HEK293 (cell line): ENCODE measurements around the gene EFCAB9.
A peak's percentile ranks its signal among the peaks of the same experiment; 100 is the strongest.

Experiments used
- CTCF ChIA-PET: fragments of 350-600 bp; formaldehyde crosslinking; extraction: SDS; loops from one replicate; lab custom pipeline; 2021; ENCODE audit warnings: antibody characterized with exemption; lab: Yijun Ruan, JAX
- POLR2A ChIA-PET: fragments of 300-600 bp; formaldehyde crosslinking; extraction: SDS; loops from one replicate; lab custom pipeline; 2020; ENCODE audit warnings: antibody characterized with exemption, inconsistent platforms; lab: Yijun Ruan, JAX
- H3K27ac ChIP-seq: fragments of 200-500 bp; sonication (Bioruptor generic); 2 replicates; pipeline ENCODE4 v1.5.1; 2014; ENCODE audit warnings: low read depth, low read length, control low read depth, inconsistent platforms; ENCODE audit errors: extremely low read depth
- H3K36me3 ChIP-seq, 2 experiments: fragments of 200-500 bp in 1 of 2; sonication (Bioruptor generic) in 1 of 2; 1 replicate in 1 of 2; 2 replicates in 1 of 2; pipeline ENCODE4 v1.5.1; 2014 to 2017; ENCODE audit warnings: inconsistent platforms in 2 of 2, low read length in 2 of 2; ENCODE audit not compliant: control insufficient read depth in 2 of 2, insufficient read depth in 1 of 2
- H3K4me1 ChIP-seq: fragments of 200-500 bp; sonication (Bioruptor generic); 2 replicates; pipeline ENCODE4 v1.5.1; 2014; ENCODE audit warnings: mild to moderate bottlenecking, low read length, inconsistent platforms; ENCODE audit not compliant: control insufficient read depth, insufficient read depth
- H3K4me3 ChIP-seq: 2 replicates; pipeline ENCODE4 v1.5.1; 2011; ENCODE audit warnings: low read depth, mild to moderate bottlenecking, control low read depth, low read length, moderate library complexity
- H3K9me3 ChIP-seq: fragments of 200-500 bp; sonication (Bioruptor generic); 2 replicates; pipeline ENCODE4 v1.5.1; 2014; ENCODE audit warnings: low read depth, low read length, inconsistent platforms; ENCODE audit not compliant: control insufficient read depth, insufficient read depth
- MZF1 ChIP-seq: fragments of 450-650 bp; formaldehyde crosslinking; IDR thresholded peaks from 2 replicates; pipeline ENCODE4 v1.5.1; 2017; ENCODE audit warnings: missing biosample characterization, missing genetic modification characterization, borderline replicate concordance
- PRDM1 ChIP-seq: fragments of 450-650 bp; formaldehyde crosslinking; IDR thresholded peaks from 2 replicates; pipeline ENCODE4; 2016; ENCODE audit warnings: missing biosample characterization, missing genetic modification characterization
- YY1 ChIP-seq: fragments of 450-650 bp; formaldehyde crosslinking; IDR thresholded peaks from 2 replicates; pipeline ENCODE4 v1.5.1; 2018; ENCODE audit warnings: missing biosample characterization, missing genetic modification characterization
- ZBTB21 ChIP-seq: fragments of 450-650 bp; formaldehyde crosslinking; IDR thresholded peaks from 2 replicates; pipeline ENCODE4 v1.5.1; 2017; ENCODE audit warnings: missing biosample characterization, missing genetic modification characterization
- ZIC2 ChIP-seq: fragments of 450-650 bp; formaldehyde crosslinking; IDR thresholded peaks from 2 replicates; pipeline ENCODE4 v1.5.1; 2016; ENCODE audit warnings: missing biosample characterization, missing genetic modification characterization
- ZNF223 ChIP-seq: fragments of 450-650 bp; formaldehyde crosslinking; IDR thresholded peaks from 2 replicates; pipeline ENCODE4 v1.5.1; 2016; ENCODE audit warnings: missing biosample characterization, missing genetic modification characterization
- ZNF311 ChIP-seq: fragments of 450-650 bp; formaldehyde crosslinking; IDR thresholded peaks from 2 replicates; pipeline ENCODE4 v1.5.1; 2017; ENCODE audit warnings: missing biosample characterization, missing genetic modification characterization, borderline replicate concordance
- ZNF404 ChIP-seq: fragments of 450-650 bp; formaldehyde crosslinking; IDR thresholded peaks from 2 replicates; pipeline ENCODE4 v1.5.1; 2017; ENCODE audit warnings: missing biosample characterization, missing genetic modification characterization
- ZNF48 ChIP-seq: fragments of 450-650 bp; formaldehyde crosslinking; IDR thresholded peaks from 2 replicates; pipeline ENCODE4 v1.5.1; 2016; ENCODE audit warnings: missing biosample characterization, missing genetic modification characterization
- ZNF560 ChIP-seq: fragments of 450-650 bp; formaldehyde crosslinking; IDR thresholded peaks from 2 replicates; pipeline ENCODE4 v1.5.1; 2017; ENCODE audit warnings: missing biosample characterization, missing genetic modification characterization, borderline replicate concordance
- ZNF571 ChIP-seq: fragments of 450-650 bp; formaldehyde crosslinking; IDR thresholded peaks from 2 replicates; pipeline ENCODE4 v1.5.0; 2017; ENCODE audit warnings: missing biosample characterization, missing genetic modification characterization
- ZNF600 ChIP-seq: fragments of 450-650 bp; formaldehyde crosslinking; IDR thresholded peaks from 2 replicates; pipeline ENCODE4 v1.5.1; 2016; ENCODE audit warnings: missing biosample characterization, missing genetic modification characterization
- ZNF677 ChIP-seq: fragments of 450-650 bp; IDR thresholded peaks from 2 replicates; pipeline ENCODE4 v1.5.0; 2018; ENCODE audit warnings: missing biosample characterization, mild to moderate bottlenecking, missing genetic modification characterization, moderate library complexity
- ZNF701 ChIP-seq: fragments of 450-650 bp; formaldehyde crosslinking; IDR thresholded peaks from 2 replicates; pipeline ENCODE4 v1.5.1; 2016; ENCODE audit warnings: missing biosample characterization, missing genetic modification characterization
- ZNF768 ChIP-seq: fragments of 450-650 bp; formaldehyde crosslinking; IDR thresholded peaks from 2 replicates; pipeline ENCODE4 v1.5.1; 2018; ENCODE audit warnings: missing biosample characterization, mild to moderate bottlenecking, missing genetic modification characterization
- ZSCAN23 ChIP-seq: fragments of 450-650 bp; formaldehyde crosslinking; IDR thresholded peaks from 2 replicates; pipeline ENCODE4 v1.5.1; 2016; ENCODE audit warnings: missing biosample characterization, missing genetic modification characterization
- TF ChIP-seq, protein P1 (sequence below): fragments of 450-650 bp; formaldehyde crosslinking; IDR thresholded peaks from 2 replicates; pipeline ENCODE4 v1.5.1; 2016; ENCODE audit warnings: missing biosample characterization, missing genetic modification characterization
- TF ChIP-seq, protein P2 (sequence below): fragments of 450-650 bp; formaldehyde crosslinking; IDR thresholded peaks from 2 replicates; pipeline ENCODE4 v1.5.1; 2016; ENCODE audit warnings: missing biosample characterization, missing genetic modification characterization
- TF ChIP-seq, protein P3 (sequence below): fragments of 450-650 bp; formaldehyde crosslinking; IDR thresholded peaks from 2 replicates; pipeline ENCODE4 v1.5.1; 2016; ENCODE audit warnings: missing biosample characterization, missing genetic modification characterization

The EFCAB9 gene

DNA sequence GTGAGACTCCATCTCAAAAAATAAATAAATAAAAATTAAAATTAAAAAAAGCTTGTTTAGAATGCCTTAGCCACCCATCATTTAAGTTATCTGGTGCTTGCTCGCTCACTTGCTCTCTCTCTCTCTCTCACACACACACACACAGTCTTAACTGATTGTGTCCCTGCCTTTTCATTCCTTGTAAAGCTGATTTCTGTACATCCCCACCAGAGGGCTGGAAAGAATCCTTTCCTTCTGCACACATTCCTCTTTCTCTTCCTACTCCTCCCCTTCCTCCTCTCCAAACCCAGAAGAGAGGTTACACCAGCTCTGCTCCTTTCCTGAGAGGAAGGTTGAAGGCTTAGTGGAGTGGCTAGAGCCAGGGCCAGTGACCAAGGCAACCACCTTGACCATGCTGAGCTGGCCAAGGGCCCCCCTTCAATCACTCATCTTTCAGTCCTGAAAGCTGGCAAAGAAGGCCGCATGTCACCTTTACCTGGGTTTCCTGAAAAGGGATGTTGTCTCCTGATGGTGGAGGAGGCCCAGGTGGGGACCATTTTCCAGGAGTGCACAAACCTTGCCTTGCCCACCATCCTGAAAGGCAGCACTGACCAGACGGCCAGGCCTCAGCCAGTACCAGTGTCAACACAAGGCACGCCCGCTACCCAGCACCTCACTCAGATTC, 31.5 kb upstream of the EFCAB9 start:
- CTCF ChIA-PET, result interaction anchor here (0.5 to 1.0 kb wide), 2 partner anchors 8 to 12 kb away, joined by 3 to 6 read pairs; no protein-coding TSS in a partner anchor
- POLR2A ChIA-PET, result interaction anchor here (1.2 kb wide), 1 partner anchor 11 kb away, joined by 3 read pairs; no protein-coding TSS in a partner anchor
- no peak overlapping the region for H3K27ac ChIP-seq
- H3K9me3 ChIP-seq, result no peaks in the 10 kb centered on the region
- H3K4me3 ChIP-seq, result no peak overlapping the region
- TF ChIP-seq, protein P1, sequence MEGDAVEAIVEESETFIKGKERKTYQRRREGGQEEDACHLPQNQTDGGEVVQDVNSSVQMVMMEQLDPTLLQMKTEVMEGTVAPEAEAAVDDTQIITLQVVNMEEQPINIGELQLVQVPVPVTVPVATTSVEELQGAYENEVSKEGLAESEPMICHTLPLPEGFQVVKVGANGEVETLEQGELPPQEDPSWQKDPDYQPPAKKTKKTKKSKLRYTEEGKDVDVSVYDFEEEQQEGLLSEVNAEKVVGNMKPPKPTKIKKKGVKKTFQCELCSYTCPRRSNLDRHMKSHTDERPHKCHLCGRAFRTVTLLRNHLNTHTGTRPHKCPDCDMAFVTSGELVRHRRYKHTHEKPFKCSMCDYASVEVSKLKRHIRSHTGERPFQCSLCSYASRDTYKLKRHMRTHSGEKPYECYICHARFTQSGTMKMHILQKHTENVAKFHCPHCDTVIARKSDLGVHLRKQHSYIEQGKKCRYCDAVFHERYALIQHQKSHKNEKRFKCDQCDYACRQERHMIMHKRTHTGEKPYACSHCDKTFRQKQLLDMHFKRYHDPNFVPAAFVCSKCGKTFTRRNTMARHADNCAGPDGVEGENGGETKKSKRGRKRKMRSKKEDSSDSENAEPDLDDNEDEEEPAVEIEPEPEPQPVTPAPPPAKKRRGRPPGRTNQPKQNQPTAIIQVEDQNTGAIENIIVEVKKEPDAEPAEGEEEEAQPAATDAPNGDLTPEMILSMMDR (tag by site-specific recombination), result peak; percentile 32; the same call in 1 of the 2 replicates
- no peak for TF ChIP-seq ZNF404 (tag by site-specific recombination)
- no peak for TF ChIP-seq ZSCAN23 (tag by site-specific recombination)
- no peak for TF ChIP-seq ZNF600
- TF ChIP-seq ZNF571 (tag by site-specific recombination), result no peak
- TF ChIP-seq ZBTB21 (tag by site-specific recombination), result no peak
- no peak for TF ChIP-seq ZNF701 (tag by site-specific recombination)
- no peak for TF ChIP-seq ZNF677
- 0 out of 2 replicates have a peak, but pooled peaks have one; percentile 8 for TF ChIP-seq PRDM1 (tag by site-specific recombination)
- TF ChIP-seq, protein P2, sequence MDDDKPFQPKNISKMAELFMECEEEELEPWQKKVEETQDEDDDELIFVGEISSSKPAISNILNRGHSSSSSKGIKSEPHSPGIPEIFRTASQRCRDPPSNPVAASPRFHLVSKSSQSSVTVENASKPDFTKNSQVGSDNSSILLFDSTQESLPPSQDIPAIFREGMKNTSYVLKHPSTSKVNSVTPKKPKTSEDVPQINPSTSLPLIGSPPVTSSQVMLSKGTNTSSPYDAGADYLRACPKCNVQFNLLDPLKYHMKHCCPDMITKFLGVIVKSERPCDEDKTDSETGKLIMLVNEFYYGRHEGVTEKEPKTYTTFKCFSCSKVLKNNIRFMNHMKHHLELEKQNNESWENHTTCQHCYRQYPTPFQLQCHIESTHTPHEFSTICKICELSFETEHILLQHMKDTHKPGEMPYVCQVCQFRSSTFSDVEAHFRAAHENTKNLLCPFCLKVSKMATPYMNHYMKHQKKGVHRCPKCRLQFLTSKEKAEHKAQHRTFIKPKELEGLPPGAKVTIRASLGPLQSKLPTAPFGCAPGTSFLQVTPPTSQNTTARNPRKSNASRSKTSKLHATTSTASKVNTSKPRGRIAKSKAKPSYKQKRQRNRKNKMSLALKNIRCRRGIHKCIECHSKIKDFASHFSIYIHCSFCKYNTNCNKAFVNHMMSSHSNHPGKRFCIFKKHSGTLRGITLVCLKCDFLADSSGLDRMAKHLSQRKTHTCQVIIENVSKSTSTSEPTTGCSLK, result no peak
- TF ChIP-seq ZNF311, result no peak
- TF ChIP-seq ZNF48 (tag by site-specific recombination), result no peak
- TF ChIP-seq ZNF560 (tag by site-specific recombination), result no peak
- no peak for TF ChIP-seq ZIC2 (tag by site-specific recombination)
- no peak for TF ChIP-seq ZNF223 (tag by site-specific recombination)
- TF ChIP-seq, protein P3, sequence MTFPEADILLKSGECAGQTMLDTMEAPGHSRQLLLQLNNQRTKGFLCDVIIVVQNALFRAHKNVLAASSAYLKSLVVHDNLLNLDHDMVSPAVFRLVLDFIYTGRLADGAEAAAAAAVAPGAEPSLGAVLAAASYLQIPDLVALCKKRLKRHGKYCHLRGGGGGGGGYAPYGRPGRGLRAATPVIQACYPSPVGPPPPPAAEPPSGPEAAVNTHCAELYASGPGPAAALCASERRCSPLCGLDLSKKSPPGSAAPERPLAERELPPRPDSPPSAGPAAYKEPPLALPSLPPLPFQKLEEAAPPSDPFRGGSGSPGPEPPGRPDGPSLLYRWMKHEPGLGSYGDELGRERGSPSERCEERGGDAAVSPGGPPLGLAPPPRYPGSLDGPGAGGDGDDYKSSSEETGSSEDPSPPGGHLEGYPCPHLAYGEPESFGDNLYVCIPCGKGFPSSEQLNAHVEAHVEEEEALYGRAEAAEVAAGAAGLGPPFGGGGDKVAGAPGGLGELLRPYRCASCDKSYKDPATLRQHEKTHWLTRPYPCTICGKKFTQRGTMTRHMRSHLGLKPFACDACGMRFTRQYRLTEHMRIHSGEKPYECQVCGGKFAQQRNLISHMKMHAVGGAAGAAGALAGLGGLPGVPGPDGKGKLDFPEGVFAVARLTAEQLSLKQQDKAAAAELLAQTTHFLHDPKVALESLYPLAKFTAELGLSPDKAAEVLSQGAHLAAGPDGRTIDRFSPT, result no peak
- no peak for TF ChIP-seq YY1 (tag by site-specific recombination)
- TF ChIP-seq, all 188 proteins: peak for 2
- H3K4me1 ChIP-seq, result no peaks in the 10 kb centered on the region
- no peaks in the 10 kb centered on the region for H3K36me3 ChIP-seq

DNA sequence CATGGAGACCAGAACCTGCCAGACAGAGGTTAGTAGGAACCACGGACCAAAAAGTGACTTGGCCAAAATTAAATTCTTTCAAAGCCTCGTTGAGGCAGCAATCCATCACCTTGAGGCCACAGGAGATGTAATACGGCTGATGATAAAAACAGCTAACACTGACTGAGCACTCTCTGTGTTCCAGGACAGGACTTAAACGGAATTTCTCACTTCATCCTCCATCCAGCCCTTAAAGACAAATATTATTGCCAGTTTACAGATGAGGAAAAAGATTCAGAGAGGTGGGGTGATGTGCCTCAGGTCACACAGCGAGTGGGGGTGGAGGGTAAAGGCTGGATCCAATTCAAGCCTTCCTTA, 31.0 kb upstream of the EFCAB9 start:
- POLR2A ChIA-PET, result interaction anchor here (1.2 kb wide), 1 partner anchor 10 kb away, joined by 3 read pairs; no protein-coding TSS in a partner anchor

More for the DNA sequence above, 31.0 kb upstream of the EFCAB9 start:
- H3K4me1 ChIP-seq, result no peaks in the 10 kb centered on the region
- no peaks in the 10 kb centered on the region for H3K36me3 ChIP-seq
- H3K27ac ChIP-seq, result no peak overlapping the region
- H3K9me3 ChIP-seq, result no peaks in the 10 kb centered on the region
- TF ChIP-seq MZF1 (no peak), ZNF768 (tag by site-specific recombination) (peak; percentile 38; the same call in 1 of the 2 replicates)
- CTCF ChIA-PET, result interaction anchor here (0.5 kb wide), 1 partner anchor 7 kb away, joined by 3 read pairs; no protein-coding TSS in a partner anchor
- H3K4me3 ChIP-seq, result no peak overlapping the region
